Adrenal gland (tissue), 5 donors: ENCODE measurements around the gene MAGI1.

Experiments used
- POLR2A ChIP-seq, 2 donors: fragments of 450-650 bp; IDR thresholded peaks; one replicate each; pipeline ENCODE4 v1.6.1; 2017; ENCODE audit warnings: antibody characterized with exemption in 2 of 2, mild to moderate bottlenecking in 2 of 2, moderate library complexity in 1 of 2
- TF ChIP-seq, protein P1 (sequence below), 6 experiments: fragments of 450-650 bp in 4 of 6; fragments of 200-600 bp in 2 of 6; sonication (generic) in 1 of 6; IDR thresholded peaks; 1 replicate in 5 of 6; 2 replicates in 1 of 6; pipeline versions ENCODE4 v1.5.1 to v1.8.0; 2016 to 2021; ENCODE audit warnings: antibody characterized with exemption in 6 of 6, mild to moderate bottlenecking in 2 of 6, moderate library complexity in 1 of 6
- donor health status: DM: no; HTN: no; CAD: no.

GRCh38 chr3:65914032-65914739 lies 124.5 kb downstream of the MAGI1 start:
- TF ChIP-seq, protein P1, sequence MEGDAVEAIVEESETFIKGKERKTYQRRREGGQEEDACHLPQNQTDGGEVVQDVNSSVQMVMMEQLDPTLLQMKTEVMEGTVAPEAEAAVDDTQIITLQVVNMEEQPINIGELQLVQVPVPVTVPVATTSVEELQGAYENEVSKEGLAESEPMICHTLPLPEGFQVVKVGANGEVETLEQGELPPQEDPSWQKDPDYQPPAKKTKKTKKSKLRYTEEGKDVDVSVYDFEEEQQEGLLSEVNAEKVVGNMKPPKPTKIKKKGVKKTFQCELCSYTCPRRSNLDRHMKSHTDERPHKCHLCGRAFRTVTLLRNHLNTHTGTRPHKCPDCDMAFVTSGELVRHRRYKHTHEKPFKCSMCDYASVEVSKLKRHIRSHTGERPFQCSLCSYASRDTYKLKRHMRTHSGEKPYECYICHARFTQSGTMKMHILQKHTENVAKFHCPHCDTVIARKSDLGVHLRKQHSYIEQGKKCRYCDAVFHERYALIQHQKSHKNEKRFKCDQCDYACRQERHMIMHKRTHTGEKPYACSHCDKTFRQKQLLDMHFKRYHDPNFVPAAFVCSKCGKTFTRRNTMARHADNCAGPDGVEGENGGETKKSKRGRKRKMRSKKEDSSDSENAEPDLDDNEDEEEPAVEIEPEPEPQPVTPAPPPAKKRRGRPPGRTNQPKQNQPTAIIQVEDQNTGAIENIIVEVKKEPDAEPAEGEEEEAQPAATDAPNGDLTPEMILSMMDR (IDR thresholded peaks at IDR 0.05) = no peak
- TF ChIP-seq POLR2A (IDR thresholded peaks at IDR 0.05) = no peak
